ENCODE results near the gene PLAGL2.

Gene PLAGL2

GRCh38 chr20:32153156-32153665 is 54.3 kb downstream of the PLAGL2 start:
- in situ Hi-C loops (cut with MboI; ENCODE audit: low sequenced_read_pairs, unreplicated experiment), result no loop called here
- no peak for DNase-seq (ENCODE audit: low spot score)
- TF ChIP-seq CTCF (IDR thresholded peaks at IDR 0.05; ENCODE audit: borderline replicate concordance, control extremely low read depth, extremely low read depth, insufficient read depth, missing control alignments), result no peak

DNA sequence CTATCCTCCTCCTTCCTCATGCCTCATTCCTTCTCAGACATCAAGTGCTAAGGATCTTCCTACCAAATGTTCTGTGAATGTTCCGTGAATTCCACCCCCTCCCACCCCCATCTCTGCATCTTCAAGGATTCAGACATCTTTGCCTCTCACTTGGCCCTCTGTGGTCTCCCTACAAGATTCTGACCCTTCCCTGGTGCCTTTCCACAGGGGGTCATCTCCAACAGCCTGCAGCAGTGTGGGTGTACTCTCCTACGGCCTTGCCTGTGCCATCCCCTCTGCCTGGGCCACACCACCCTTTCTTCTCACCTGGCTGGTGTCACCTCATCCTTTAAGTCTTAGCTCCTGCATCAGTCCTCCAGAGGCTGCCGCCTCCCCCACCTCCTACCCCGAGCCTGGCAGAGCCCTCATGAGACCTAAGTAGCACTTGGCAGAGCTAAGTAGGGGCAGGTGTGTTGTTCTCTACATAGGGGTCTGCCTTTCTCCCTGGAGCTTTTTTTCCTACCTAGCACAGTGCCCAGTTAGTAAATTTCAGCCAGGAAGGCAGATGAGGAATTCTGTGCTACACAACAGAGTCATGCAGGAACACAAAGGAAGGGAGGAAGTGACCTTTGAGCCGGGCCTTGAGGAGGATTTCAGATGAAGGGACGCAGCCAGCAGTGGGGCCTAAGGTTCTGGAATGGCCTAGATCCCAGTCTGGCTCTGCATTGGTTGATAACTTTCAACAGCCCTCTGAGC is 55.0 kb downstream of the PLAGL2 start:
- DNase-seq (ENCODE audit: low spot score), result no peak
- in situ Hi-C loops (cut with MboI; ENCODE audit: low sequenced_read_pairs, unreplicated experiment), result no loop called here
- TF ChIP-seq CTCF (IDR thresholded peaks at IDR 0.05; ENCODE audit: borderline replicate concordance, control extremely low read depth, extremely low read depth, insufficient read depth, missing control alignments), result no peak

- in situ Hi-C loops (cut with MboI; ENCODE audit: low sequenced_read_pairs, unreplicated experiment), result no loop called here
- no peak for DNase-seq (ENCODE audit: low spot score)
- no peak for TF ChIP-seq CTCF (IDR thresholded peaks at IDR 0.05; ENCODE audit: borderline replicate concordance, control extremely low read depth, extremely low read depth, insufficient read depth, missing control alignments)
Measured at GRCh38 chr20:32150291-32150848, 57.2 kb downstream of the PLAGL2 start.

GRCh38 chr20:32149566-32150170 is 57.9 kb downstream of the PLAGL2 start:
- DNase-seq (ENCODE audit: low spot score), result no peak
- no peak for TF ChIP-seq CTCF (IDR thresholded peaks at IDR 0.05; ENCODE audit: borderline replicate concordance, control extremely low read depth, extremely low read depth, insufficient read depth, missing control alignments)
- in situ Hi-C loops (cut with MboI; ENCODE audit: low sequenced_read_pairs, unreplicated experiment), result no loop called here

DNA sequence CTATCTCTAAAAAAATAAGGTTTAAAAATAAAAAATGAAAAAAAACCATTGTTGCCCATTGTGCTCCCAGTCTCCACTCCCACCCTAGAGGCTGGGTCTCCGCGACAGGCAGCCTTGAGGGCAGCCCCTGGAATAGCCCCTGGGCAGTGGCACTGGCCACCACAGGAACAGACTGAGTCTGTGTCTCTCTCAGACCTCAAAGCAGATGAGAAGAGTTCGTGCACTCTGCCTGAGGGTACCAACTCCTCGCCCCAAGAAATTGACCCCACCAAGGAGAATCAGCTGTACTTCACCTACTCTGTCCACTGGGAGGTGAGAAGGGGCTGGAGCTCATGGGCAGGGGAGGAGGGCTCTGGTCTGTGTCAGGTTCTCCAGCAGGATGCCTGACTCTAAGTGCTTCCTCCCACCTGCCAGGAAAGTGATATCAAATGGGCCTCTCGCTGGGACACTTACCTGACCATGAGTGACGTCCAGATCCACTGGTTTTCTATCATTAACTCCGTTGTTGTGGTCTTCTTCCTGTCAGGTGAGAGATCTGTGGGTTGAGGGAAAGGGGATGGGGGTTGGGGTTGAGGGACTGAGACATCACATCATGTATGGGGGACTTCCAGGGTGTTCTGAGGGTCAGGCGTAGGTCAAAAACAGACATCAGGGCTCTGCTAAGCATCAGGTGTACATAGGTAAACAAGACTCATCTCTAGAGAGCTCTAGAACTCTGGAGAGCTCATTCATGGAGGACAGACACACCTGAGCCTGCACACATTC is 62.5 kb downstream of the PLAGL2 start:
- no peak for TF ChIP-seq CTCF (IDR thresholded peaks at IDR 0.05; ENCODE audit: borderline replicate concordance, control extremely low read depth, extremely low read depth, insufficient read depth, missing control alignments)
- in situ Hi-C loops (cut with MboI; ENCODE audit: low sequenced_read_pairs, unreplicated experiment), result no loop called here
- no peak for DNase-seq (ENCODE audit: low spot score)

- in situ Hi-C loops (cut with MboI; ENCODE audit: low sequenced_read_pairs, unreplicated experiment), result no loop called here
- no peak for DNase-seq (ENCODE audit: low spot score)
- no peak for TF ChIP-seq CTCF (IDR thresholded peaks at IDR 0.05; ENCODE audit: borderline replicate concordance, control extremely low read depth, extremely low read depth, insufficient read depth, missing control alignments)
Measured at GRCh38 chr20:32142991-32143390, 64.6 kb downstream of the PLAGL2 start.

Measured in GM13976 (cell line).